ENCODE results near the gene FOXA3.

DNA sequence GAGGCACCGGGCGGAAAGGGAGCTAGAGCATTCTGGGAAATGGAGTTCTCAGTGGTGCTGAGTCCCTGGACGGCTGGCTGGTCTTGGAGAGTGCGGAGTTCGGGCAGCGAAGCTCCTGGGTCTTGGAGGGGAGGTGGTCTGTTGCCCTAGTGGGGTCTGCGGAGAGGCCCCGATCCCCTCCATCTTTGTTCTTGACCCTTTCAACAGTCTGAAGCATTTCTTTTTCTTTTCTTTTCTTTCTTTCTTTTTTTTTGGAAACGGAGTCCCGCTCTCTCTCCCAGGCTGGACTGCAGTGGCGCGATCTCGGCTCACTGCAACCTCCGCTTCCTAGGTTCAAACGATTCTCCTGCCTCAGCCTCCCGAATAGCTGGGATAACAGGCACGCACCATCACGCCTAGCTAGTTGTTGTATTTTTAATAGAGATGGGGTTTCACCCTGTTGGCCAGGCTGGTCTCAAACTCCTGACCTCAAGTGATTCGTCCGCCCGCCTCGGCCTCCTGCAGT, 739 bp upstream of the FOXA3 start:
- TF ChIP-seq, protein P1, sequence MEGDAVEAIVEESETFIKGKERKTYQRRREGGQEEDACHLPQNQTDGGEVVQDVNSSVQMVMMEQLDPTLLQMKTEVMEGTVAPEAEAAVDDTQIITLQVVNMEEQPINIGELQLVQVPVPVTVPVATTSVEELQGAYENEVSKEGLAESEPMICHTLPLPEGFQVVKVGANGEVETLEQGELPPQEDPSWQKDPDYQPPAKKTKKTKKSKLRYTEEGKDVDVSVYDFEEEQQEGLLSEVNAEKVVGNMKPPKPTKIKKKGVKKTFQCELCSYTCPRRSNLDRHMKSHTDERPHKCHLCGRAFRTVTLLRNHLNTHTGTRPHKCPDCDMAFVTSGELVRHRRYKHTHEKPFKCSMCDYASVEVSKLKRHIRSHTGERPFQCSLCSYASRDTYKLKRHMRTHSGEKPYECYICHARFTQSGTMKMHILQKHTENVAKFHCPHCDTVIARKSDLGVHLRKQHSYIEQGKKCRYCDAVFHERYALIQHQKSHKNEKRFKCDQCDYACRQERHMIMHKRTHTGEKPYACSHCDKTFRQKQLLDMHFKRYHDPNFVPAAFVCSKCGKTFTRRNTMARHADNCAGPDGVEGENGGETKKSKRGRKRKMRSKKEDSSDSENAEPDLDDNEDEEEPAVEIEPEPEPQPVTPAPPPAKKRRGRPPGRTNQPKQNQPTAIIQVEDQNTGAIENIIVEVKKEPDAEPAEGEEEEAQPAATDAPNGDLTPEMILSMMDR (IDR thresholded peaks at IDR 0.05; ENCODE audit: extremely low read depth in 1 of 2, insufficient read depth in 1 of 2, low read depth in 1 of 2, low read length in 2 of 2), result no peak
- TF ChIP-seq MYC (IDR thresholded peaks at IDR 0.05; ENCODE audit: low read depth, low read length) (no peak), POLR2A (IDR thresholded peaks at IDR 0.05; ENCODE audit: low read depth, low read length) (no peak), JUN (IDR thresholded peaks at IDR 0.05; ENCODE audit: borderline replicate concordance, insufficient read depth, insufficient read length, low read depth) (no peak), EZH2 (IDR thresholded peaks at IDR 0.05; ENCODE audit: borderline replicate concordance, low read depth, low read length, severe bottlenecking) (no peak), POLR2AphosphoS5 (IDR thresholded peaks at IDR 0.05; ENCODE audit: insufficient read depth, low read depth, low read length) (no peak), FOS (IDR thresholded peaks at IDR 0.05; ENCODE audit: borderline replicate concordance, insufficient read depth, low read length) (no peak)
- TF ChIP-seq, protein P2, sequence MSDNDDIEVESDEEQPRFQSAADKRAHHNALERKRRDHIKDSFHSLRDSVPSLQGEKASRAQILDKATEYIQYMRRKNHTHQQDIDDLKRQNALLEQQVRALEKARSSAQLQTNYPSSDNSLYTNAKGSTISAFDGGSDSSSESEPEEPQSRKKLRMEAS (IDR thresholded peaks at IDR 0.05; ENCODE audit: insufficient read depth, insufficient read length), result no peak
